ENCODE data around the gene ZDHHC24.

ZDHHC24 gene

DNA sequence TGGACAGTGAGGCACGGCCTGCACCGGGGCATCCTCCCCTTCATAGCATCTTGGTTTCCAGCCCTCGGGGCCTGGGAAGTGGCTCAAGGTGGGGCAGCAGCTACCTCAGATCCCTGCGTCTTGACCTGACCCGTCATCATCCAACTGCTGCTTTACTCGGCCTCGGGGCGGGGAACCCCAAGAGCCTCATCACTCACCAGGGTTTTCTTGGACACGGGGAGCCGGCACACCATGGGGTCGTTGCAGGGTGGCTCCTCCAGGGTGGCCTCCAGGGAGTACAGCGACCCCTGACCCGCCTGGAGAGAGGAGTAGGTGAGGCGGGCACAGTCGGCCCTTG is 21.9 kb upstream of the ZDHHC24 start:
- no peak overlapping the region for H3K27ac ChIP-seq
- no peak for DNase-seq (ENCODE audit: low read depth, low spot score)

DNA sequence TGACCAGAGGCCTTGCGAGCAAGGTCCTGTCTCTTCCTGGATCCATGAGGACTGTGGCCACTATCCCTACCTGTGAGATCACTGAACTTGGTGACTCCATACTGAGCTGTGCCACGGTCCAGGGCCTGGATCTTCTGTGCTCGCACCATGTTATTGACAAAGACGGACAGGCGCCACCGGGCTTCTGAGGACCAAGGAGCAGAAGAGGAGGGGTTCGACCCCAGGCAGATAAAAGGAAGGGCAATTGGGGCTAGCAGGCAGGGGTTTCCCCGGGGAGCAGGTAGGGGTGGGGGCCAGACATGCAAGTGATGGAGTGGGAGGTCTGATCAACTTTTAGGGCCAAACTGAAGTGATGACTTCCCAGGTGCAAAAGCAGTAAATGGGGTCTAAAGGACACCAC is 20.4 kb upstream of the ZDHHC24 start:
- H3K27ac ChIP-seq = no peak overlapping the region
- DNase-seq (ENCODE audit: low read depth, low spot score) = no peak

DNA sequence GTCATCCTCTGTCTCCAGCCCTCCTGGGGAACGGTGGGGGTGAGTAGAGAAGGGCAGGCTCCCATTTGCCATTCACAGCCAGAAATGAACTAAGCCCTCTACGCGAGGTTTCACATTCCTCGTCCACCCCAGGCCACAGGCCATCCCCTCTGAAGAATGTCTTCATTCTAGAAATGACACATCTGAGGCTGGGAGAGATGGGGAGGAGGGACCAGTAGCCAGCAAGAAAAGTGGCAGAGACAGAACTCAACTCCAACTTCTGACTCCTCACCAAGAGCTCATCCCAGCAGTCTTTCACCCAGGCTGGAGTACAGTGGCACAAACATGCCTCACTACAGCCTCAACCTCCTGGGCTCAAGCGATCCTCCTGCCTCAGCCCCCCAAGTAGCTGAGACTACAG is 19.1 kb upstream of the ZDHHC24 start:
- H3K27ac ChIP-seq = no peak overlapping the region
- no peak for DNase-seq (ENCODE audit: low read depth, low spot score)

DNA sequence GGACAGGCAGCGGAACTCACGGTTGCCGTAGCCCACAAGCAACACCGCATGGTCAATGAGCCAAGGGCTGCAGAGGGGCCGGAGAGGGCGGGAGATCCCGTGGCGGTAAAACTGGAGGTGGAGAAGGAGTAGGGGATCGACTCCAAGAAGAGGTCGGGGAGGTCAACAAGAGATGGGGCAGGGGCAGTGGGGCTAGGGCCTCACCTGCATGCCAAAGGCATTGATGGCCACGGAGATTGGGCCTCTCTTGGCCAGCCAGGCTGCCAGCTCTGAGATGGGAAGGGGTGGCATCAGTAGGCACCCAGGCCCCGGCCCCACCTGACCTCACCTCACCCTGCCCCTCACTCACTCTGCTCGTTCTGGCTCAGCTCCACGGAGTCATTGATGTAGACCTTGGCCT is 18.7 kb upstream of the ZDHHC24 start:
- DNase-seq (ENCODE audit: low read depth, low spot score) = no peak
- no peak overlapping the region for H3K27ac ChIP-seq

DNA sequence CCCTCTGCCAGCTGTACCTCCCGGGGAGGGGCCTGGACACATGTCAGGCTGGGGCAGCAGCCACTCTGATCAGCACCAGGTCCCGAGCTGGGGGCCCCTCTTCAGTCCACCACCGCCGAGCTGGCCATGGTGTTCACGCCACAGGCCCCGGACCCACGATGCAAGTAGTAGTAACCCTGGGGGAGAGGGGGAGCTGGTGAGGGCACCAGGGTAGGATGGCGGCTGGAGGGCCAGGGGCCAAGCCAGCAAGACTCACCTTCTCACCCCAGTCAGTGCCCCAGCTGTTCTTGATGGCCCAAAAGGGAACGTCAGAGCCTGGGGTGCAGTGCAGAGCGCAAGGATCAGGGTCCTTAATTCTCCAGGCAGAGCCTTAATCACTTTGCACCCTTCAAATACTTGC is 18.0 kb upstream of the ZDHHC24 start:
- no peak overlapping the region for H3K27ac ChIP-seq
- DNase-seq (ENCODE audit: low read depth, low spot score) = no peak

DNA sequence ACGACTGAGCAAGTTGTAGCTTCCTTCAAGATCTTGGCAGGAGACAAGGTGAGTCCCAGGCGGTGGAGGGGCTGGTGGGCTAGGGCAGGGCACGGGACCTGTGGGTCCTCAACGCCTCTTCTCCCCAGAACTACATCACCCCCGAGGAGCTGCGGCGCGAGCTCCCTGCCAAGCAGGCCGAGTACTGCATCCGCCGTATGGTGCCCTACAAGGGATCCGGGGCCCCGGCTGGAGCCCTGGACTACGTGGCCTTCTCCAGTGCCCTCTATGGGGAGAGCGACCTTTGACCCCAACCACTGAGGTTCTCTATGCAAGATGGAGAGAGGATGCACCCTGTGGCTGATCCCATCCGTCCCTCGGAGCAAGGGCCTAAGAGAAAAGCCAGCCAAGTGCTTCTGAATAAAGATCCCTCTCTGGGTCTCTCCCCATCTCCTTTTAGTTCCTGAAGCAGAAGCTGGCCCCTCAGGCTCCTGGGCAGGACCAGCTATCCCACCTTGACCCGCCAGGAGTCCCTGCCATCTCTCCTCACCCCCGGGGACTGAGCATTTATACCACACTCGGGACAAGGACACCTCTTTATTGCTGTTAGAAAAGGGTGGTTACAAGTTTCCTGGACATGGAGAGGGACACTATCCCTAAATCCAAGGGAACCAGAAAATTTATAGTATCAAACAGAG is 17.2 kb upstream of the ZDHHC24 start:
- no peak overlapping the region for H3K27ac ChIP-seq
- DNase-seq (ENCODE audit: low read depth, low spot score) = no peak

DNA sequence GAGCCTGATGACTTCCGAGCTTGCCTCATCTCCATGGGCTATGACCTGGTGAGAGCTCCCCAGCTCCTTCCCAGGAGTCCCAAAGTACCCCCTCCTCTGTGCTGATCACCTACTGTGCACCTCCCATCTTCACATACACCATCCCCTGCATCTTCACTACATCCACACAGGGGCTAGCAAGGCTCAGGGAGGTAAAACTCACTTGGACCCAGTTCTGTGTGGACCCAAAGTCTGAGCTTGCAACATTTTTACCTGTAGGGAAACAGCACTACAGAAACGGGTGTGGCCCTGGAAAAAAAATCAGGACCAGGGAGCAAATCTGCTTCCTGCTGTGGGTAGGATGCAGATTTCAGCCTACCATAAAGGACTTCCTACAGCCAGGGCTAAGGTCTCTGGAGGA is 16.4 kb upstream of the ZDHHC24 start:
- no peak overlapping the region for H3K27ac ChIP-seq
- no peak for DNase-seq (ENCODE audit: low read depth, low spot score)

DNA sequence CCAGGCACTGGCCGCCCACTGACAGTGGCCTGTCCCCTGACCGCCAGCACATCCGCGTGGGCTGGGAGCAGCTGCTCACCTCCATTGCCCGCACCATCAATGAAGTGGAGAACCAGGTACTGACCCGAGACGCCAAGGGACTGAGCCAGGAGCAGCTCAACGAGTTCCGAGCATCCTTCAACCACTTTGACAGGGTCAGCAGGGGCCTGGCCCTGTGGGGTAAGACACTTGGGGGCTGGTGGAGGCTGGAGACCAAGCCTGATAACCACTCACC is 16.1 kb upstream of the ZDHHC24 start:
- DNase-seq (ENCODE audit: low read depth, low spot score) = no peak
- no peak overlapping the region for H3K27ac ChIP-seq

DNA sequence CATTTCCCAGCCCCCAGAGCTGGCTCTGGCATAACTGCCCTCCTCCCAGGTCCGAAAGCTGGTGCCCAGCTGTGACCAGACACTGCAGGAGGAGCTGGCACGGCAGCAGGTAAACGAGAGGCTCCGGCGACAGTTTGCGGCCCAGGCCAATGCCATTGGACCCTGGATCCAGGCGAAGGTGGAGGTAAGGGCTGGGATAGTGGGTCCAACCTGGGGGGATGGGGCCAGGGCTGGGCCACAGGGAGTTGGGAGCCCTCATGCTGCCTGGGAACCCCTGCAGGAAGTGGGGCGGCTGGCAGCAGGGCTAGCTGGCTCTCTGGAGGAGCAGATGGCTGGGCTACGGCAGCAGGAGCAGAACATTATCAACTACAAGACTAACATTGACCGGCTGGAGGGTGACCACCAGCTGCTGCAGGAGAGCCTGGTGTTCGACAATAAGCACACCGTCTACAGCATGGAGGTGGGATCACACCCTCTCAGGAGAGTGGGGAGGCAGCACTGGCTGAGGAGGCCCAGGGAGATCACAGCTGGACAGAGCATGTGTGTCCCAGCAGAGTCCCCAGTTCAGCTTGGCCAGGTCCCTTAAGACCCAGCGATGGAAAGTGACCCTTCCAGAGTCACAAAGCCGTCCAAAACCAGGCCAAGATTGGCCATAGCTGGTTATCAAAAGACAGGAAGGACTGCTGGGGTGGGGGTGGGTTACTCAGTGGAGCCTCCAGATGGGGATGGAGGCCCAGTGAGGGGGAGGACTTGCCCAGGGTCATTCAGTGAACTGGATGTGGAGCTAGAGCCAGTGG is 15.5 kb upstream of the ZDHHC24 start:
- DNase-seq (ENCODE audit: low read depth, low spot score) = no peak
- H3K27ac ChIP-seq = no peak overlapping the region

DNA sequence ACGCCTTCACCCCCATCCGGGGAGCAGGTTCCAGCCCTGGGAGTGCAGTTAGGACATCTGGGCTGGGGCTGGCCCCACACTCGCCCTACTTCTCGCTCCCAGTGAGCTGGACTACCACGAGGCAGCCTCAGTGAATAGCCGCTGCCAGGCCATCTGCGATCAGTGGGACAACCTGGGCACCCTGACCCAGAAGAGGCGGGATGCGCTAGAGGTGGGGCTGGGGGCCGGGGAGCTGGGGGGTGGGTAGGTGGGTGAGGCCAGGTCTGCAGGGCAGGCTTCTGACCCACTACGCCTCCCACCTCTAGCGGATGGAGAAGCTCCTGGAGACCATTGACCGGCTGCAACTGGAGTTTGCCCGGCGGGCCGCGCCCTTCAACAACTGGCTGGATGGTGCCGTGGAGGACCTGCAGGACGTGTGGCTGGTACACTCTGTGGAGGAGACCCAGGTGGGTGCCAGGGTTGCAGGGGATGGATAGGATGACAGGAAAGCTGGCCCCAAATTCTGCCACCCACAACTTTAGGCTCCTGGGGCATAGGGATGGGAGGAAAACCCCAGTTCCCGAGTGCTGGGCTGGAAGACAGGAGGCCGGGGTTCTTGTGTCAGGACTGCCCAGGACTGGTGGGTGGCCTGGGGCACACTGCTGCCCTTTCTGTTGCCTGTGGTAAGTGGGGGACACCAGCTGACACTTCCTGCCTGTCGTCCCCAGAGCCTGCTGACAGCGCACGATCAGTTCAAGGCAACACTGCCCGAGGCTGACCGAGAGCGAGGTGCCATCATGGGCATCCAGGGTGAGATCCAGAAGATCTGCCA is 14.2 kb upstream of the ZDHHC24 start:
- H3K27ac ChIP-seq = no peak overlapping the region
- no peak for DNase-seq (ENCODE audit: low read depth, low spot score)

DNA sequence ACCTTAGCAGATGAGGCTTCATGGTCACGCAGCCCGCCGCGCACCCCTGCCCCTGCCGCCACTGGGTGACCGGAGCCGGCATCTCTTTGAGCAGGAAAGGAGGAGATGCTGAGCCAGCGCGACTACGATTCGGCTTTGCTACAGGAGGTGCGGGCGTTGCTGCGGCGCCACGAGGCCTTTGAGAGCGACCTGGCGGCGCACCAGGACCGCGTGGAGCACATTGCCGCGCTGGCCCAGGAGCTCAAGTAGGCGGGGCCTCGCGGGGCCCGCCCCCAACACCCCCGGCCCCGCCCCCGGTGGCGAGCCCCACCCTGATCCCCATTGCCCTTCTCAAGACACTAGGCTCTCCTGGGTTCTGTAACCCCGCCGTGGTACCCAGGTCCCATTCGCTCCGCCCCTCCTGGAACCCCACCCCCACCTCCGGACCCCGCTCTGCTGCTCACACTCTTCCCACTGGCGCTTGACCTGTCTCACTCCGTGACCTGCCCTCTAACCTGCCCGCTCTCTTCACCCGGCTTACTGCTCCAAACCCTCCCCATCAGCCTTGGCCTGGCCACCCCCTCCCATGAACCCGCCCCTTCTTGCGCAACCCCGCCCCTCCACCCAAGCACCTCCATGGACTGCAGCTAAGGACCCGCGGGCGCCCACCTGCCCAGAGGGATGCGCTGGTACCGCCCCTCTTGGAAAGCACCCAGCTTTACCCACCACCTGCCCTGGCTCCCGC is 13.5 kb upstream of the ZDHHC24 start:
- no peak overlapping the region for H3K27ac ChIP-seq
- DNase-seq (ENCODE audit: low read depth, low spot score) = no peak

DNA sequence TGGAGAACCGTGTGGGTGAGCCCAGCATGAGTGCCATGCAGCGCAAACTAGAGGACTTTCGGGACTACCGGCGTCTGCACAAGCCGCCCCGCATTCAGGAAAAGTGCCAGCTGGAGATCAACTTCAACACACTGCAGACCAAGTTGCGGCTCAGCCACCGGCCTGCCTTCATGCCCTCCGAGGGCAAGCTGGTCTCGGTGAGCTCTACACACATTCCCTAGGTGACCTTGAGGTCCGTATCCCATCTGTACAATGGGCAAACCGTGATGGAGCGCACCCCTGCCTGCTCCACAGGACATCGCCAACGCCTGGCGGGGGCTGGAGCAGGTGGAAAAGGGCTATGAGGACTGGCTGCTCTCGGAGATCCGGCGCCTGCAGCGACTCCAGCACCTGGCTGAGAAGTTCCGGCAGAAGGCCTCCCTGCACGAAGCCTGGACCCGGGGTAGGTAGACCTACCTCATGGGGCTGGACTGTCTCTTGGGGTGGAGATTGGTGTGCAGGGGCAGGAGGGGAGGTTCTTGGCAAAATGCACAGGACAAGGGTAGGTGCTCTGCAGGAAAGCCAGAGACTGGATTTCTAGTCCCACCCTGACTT is 12.0 kb upstream of the ZDHHC24 start:
- no peak for DNase-seq (ENCODE audit: low read depth, low spot score)
- H3K27ac ChIP-seq = no peak overlapping the region

DNA sequence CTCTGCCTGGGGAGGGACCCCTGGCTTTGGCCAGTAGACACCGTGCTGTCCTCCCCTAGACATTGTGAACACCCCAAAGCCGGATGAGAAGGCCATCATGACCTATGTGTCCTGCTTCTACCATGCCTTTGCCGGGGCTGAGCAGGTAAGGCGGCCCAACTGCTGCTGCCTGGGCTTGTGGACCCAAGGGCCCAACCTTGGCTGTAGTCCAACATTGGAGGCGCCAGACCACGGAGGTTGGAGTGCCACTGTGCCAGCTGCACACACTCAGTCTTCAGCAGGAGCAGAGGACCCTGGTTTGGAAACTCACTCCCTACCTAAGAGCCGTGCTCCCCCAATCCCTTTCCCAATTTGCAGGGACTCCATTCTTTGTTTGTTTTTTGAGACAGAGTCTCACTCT is 10.2 kb upstream of the ZDHHC24 start:
- DNase-seq (ENCODE audit: low read depth, low spot score) = no peak

DNA sequence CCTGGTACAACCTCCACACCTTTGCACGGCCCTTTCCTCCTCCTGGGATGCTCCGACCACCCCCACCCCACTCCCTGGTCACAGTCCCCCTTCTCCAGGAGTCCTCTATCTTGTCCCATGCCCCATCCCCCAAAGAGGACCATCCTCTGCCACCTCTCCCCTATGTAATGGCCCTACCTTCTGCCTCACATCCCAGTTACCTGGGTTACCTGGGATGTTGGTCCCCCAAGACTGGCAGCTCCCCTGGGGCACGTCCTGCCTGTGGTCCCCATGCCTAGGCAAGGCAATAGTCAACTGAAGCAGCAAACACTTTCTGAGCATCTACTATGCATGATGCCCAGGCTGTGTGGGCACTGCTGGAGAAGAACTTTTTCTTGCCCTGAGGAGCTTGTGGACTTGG is 9.6 kb upstream of the ZDHHC24 start:
- H3K27ac ChIP-seq = no peak overlapping the region
- no peak for DNase-seq (ENCODE audit: low read depth, low spot score)

More for the DNA sequence above, 10.2 kb upstream of the ZDHHC24 start:
- no peak overlapping the region for H3K27ac ChIP-seq

DNA sequence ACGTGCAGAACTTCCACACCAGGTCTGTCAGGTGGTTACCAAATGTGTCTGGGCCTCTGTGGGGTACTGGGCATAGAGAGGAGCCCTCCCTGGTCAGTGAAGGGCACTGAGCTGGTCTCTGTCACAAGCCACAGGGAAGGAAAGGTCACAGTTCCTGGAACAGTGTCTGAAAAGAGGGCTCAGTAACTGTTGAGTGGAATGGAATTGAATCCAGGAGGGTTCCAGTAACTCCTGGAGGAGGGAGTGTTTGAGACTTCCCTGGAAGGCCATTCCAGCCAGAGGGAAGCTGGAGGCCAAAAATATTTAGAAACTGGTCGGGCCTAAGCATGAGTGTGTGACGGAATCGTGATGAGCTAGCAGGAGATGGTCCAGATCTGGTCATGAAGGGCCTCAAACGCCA is 8.8 kb upstream of the ZDHHC24 start:
- no peak overlapping the region for H3K27ac ChIP-seq
- no peak for DNase-seq (ENCODE audit: low read depth, low spot score)

DNA sequence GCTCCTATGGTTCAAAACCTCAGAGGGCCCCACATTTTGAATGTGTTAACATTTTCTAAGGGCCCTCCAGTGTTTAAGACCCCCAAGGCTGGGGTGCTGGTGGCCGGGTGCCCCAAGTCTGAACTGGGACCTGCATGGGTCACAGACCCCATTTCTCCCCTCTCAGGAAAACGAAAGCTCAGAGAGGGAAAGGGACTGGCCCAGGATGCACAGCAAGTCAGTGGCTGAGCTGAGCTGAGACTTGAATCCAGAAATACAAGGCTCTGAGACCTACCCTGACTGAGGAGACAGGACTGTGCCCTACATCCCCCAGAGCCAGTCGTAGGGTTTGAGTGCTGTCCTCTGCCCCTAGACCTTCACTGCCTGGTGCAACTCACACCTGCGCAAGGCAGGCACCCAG is 5.0 kb upstream of the ZDHHC24 start:
- H3K27ac ChIP-seq = no peak overlapping the region
- DNase-seq (ENCODE audit: low read depth, low spot score) = no peak

DNA sequence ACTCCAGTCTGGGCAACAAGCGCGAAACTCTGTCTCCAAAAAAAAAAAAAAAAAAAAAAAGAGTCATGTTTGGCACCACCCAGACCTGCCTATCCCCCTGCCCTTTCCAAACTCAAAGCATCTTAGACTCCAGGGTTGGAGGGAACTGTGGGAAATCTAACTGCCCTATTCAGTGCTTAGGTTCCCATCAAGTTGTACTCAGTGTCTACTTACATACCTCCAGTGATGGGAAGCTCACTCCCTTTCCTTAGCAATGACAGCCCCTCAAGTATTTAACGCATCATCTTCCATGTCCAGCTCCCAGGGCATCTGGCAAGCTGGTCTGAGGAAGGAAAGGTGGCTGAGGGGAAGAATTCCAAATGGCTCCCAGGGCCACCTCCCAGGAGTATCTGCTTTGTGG is 3.8 kb upstream of the ZDHHC24 start:
- no peak overlapping the region for H3K27ac ChIP-seq
- no peak for DNase-seq (ENCODE audit: low read depth, low spot score)

DNA sequence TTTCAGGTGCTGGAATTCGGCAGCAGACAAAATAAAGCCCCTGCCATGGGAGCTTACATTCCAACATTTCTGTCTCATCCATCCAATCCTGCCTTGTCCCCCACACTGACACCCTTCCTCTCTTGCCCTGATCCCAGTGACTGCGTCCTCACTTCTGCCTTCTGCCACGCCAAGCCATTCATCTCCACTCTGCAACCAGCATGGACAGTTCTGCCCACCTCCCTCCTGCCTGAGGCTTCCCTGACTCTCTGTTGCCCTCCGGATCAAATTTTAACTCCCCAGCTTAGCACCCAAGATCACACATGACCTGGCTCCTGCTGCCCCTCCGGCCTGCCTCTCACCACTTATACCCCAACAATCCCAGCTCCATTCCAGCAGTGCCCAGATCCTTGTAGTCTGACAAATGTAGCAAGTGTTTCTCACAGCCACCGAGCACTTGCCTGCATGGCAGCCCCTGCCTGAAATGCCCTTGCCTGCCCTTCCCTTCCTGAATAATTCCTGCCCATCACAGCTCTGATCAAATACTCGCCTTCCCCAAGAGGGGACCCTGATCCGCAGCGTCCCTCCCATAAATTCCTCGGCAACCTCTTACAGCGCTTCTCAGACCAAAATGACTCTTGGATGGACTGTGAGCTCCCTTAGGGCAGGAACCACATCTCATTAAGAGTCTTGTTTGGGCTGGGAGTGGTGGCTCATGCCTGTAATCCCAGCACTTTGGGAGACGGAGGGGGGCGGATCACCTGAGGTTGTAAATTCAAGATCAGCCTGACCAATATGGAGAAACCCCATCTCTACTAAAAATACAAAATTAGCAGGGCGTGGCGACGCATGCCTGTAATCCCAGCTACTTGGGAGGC is 3.2 kb upstream of the ZDHHC24 start:
- DNase-seq (ENCODE audit: low read depth, low spot score) = no peak

DNA sequence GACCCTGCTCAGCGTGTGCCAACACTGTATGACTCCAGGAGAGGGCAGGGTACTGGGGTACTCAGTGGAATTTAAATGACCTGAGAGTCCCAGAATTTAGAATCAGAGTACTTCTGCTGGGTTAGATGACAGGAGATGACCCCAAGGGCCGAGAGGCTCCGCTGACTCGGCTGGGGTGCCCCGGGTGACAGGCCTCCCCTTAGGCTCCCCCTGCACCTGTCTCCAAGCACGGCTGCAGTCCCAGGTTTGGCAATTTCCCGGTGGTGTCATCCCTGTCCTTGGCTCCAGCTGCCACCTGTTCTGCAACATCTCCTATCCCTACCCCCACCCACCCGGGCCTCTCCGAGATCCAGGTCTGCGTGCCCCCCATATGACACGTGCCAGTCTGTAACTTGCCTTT is 2.2 kb upstream of the ZDHHC24 start:
- no peak overlapping the region for H3K27ac ChIP-seq
- DNase-seq (ENCODE audit: low read depth, low spot score) = no peak

More for the DNA sequence above, 3.2 kb upstream of the ZDHHC24 start:
- no peak overlapping the region for H3K27ac ChIP-seq

DNA sequence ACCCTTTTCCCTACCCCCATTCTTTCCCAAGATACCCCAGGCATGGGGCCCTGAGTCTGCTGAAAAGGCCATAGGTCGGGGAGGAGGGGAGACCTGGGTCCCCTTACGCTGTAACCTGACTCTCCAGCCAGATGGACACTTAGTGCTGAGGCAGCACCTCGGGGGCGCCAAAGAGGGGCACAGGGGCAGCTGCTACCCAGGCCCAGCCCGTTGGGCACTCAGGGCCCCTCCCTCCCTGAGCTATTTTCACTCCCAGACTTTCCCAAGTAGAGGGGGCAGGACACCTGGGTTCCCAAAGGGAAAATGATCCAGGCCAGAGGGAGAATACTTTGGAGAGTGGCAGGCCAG is 1.8 kb upstream of the ZDHHC24 start:
- no peak overlapping the region for H3K27ac ChIP-seq
- no peak for DNase-seq (ENCODE audit: low read depth, low spot score)
